H1 (cell line): ENCODE data around the gene CCBE1. TPM values are rescaled to one million over a fixed set of nuclear protein-coding genes. Genes with fewer than 3 reads are reported as not detected.

Source experiments
- BRCA1 ChIP-seq: IDR thresholded peaks from 2 replicates; pipeline ENCODE4 v1.6.1; 2012; ENCODE audit warnings: low read depth, low read length, improper control_type of control experiment
- polyA plus RNA-seq, 7 experiments: library from polyadenylated mRNA; depleted of rRNA in 3 of 7; stranded (reverse) in 5 of 7; unstranded in 2 of 7; fragments of >200 nt in 5 of 7; fragments of 200-250 nt in 2 of 7; gene quantifications; 1 replicate in 5 of 7; 2 replicates in 1 of 7; 4 replicates in 1 of 7; pipeline versions ENCODE4 v1.2.1 to v1.2.3, GENCODE V29; 2011 to 2013; ENCODE audit warnings: missing spikeins in 2 of 7, mixed read lengths in 2 of 7
- total RNA-seq: library from RNA; stranded (reverse); fragmentation: NEBNext Ultra II Directional; extraction: Animal tissue kit (Norgen Biotek cat#: 25700); gene quantifications from 2 replicates; pipeline ENCODE4 v1.2.1, GENCODE V29; 2021

CCBE1 gene
- total and polyA plus RNA-seq, 2 of the 8 experiments (the other 6 are each of a cell fraction or from before 2014, with no cell fraction given) = 2.1 to 2.6 TPM

- TF ChIP-seq BRCA1 = no peak
Measured at GRCh38 chr18:59570101-59570775, 127.0 kb downstream of the CCBE1 start (continued).
